OCI-LY1 (cell line): ENCODE results near the gene HDAC10.

Source experiments
- H2AFZ ChIP-seq: fragments of 200-600 bp; sonication (generic), shearing (Covaris generic); 2 replicates; pipeline ENCODE4 v1.6.0; 2014; ENCODE audit warnings: antibody characterized with exemption, mild to moderate bottlenecking, low read length
- H3F3A ChIP-seq: fragments of 200-600 bp; sonication (generic), shearing (Covaris generic); 2 replicates; pipeline ENCODE4 v1.6.0; 2014; ENCODE audit warnings: mild to moderate bottlenecking, antibody characterized with exemption, low read length, moderate library complexity; ENCODE audit not compliant: insufficient read depth
- H3K27ac ChIP-seq: fragments of 200-600 bp; sonication (generic); 2 replicates; pipeline ENCODE4 v1.5.1; 2014; ENCODE audit warnings: low read length, mixed run types, mild to moderate bottlenecking, low read depth; ENCODE audit not compliant: poor library complexity, severe bottlenecking
- H3K27me3 ChIP-seq: fragments of 200-600 bp; sonication (generic); 2 replicates; pipeline ENCODE4 v1.6.0; 2014; ENCODE audit warnings: antibody characterized with exemption, mild to moderate bottlenecking, low read length, moderate library complexity; ENCODE audit not compliant: insufficient read depth
- H3K36me3 ChIP-seq: fragments of 200-600 bp; sonication (generic); 2 replicates; pipeline ENCODE4 v1.6.1; 2014; ENCODE audit warnings: mild to moderate bottlenecking, antibody characterized with exemption, low read length, moderate library complexity, mixed read lengths; ENCODE audit not compliant: insufficient read depth
- H3K4me1 ChIP-seq: fragments of 200-600 bp; sonication (generic); 2 replicates; pipeline ENCODE4 v1.5.1; 2014; ENCODE audit warnings: mild to moderate bottlenecking, low read length, moderate library complexity; ENCODE audit not compliant: insufficient read depth, severe bottlenecking
- H3K4me2 ChIP-seq: fragments of 200-600 bp; sonication (generic), shearing (Covaris generic); 2 replicates; pipeline ENCODE4 v1.6.1; 2014; ENCODE audit warnings: low read length
- H3K4me3 ChIP-seq: fragments of 200-600 bp; sonication (generic); 2 replicates; pipeline ENCODE4 v1.5.1; 2014; ENCODE audit warnings: low read length, low read depth, mild to moderate bottlenecking, mixed read lengths; ENCODE audit not compliant: poor library complexity, severe bottlenecking
- H3K79me2 ChIP-seq: fragments of 200-600 bp; shearing (Covaris generic); 2 replicates; pipeline ENCODE4 v1.6.1; 2016; ENCODE audit warnings: mixed run types, low read length, mixed read lengths; ENCODE audit not compliant: insufficient read depth
- H3K9ac ChIP-seq: fragments of 200-600 bp; sonication (generic), shearing (Covaris generic); 2 replicates; pipeline ENCODE4 v1.6.1; 2014; ENCODE audit warnings: mild to moderate bottlenecking, low read length, mixed read lengths
- H3K9me2 ChIP-seq: fragments of 200-600 bp; sonication (generic), shearing (Covaris generic); 2 replicates; pipeline ENCODE4 v1.6.1; 2014; ENCODE audit warnings: low read depth, mild to moderate bottlenecking, low read length, mixed read lengths
- H3K9me3 ChIP-seq: fragments of 200-600 bp; shearing (Covaris generic); 2 replicates; pipeline ENCODE4 v1.6.1; 2014; ENCODE audit warnings: low read length, mixed read lengths
- H4K20me1 ChIP-seq: fragments of 200-600 bp; sonication (generic), shearing (Covaris generic); 2 replicates; pipeline ENCODE4 v1.6.0; 2016; ENCODE audit warnings: mild to moderate bottlenecking, low read length; ENCODE audit not compliant: insufficient read depth
- CTCF ChIP-seq: fragments of 200-600 bp; sonication (generic), shearing (Covaris generic); IDR thresholded peaks from 2 replicates; pipeline ENCODE4 v1.5.1; 2017; ENCODE audit warnings: mild to moderate bottlenecking, antibody characterized with exemption, low read length, moderate library complexity, mixed read lengths
- EZH2 ChIP-seq: fragments of 200-600 bp; sonication (generic), shearing (Covaris generic); IDR thresholded peaks from 2 replicates; pipeline ENCODE4 v1.8.0; 2017; ENCODE audit warnings: borderline replicate concordance, mixed run types, mild to moderate bottlenecking, antibody characterized with exemption, low read length, moderate library complexity, mixed read lengths

HDAC10 gene

DNA sequence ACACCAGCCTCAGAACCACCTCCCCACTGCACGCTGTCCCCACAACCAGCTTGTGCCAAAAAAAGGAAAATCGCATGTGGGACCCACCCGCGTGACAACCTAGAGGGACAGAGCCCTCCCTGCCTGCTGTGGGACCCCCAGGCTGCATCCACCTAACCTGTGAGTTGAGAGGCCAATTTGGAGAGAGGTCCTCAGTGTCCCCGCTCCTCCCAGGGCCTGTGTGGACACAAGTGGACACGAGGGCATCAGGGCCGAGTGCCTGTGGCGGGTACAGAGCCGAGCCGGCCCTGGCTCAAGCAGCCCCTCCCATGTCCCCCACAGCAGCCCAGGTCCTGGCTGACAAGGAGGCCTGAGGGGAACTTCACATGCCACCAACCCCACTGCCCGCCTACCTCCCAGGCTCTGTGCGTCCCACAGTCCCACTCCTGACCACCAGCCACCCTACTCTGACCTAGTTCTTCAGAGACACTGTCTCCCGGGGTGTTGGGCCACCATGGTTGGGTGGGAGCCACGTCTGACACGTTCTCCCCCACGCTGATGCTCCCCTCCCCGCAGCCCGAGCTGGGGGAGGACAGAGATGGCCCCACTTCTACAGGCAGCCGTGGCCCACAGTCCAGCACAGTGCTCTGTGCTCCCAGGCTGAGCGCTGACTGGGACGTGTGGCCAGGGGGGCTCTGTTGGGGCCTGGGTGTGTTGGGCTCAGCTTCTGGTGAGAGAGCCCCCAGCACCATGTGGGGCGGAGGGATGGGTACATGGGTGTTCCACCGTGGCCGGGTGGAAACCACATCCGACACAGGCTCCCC, 31.1 kb downstream of the HDAC10 start:
- H3K9ac ChIP-seq = no peak overlapping the region

DNA sequence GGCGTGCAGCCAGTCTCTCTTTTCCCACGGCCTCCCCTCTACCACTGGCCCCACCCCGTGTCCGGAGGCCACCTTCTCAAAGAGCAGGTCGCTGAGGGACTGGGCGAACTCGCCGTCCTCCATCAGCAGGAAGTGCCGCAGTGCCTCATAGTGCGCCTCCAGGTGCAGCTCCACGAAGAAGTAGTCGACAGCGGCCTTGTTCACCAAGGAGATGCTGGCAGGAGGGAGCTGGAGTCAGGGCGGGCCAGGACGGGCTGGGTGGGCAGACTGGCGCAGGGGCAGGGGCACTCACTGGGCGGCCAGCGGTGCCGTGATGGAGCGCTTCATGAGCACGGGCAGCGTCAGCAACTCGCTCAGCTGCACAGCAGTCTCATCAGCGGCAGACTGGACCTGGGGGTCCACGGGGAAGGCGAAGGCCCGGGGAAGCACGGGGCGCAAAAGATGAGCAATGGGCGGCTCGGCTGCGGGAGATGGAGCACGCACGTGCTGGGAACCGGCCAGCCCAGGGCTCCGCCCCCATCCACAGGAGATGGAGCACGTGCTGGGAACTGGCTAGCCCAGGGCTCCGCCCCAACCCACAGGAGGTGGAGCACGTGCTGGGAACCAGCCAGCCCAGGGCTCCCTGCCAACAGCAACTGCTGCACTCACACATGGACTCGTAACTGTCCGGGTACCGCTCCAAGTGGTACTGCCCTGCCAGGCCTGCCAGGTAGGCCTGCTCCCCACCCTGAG, 31.9 kb downstream of the HDAC10 start:
- Histone ChIP-seq H3K9ac (no peak overlapping the region), H3K9me2 (no peaks in the 10 kb centered on the region), H3K27ac (no peak overlapping the region), H3K4me3 (no peak overlapping the region), H3K79me2 (no peaks in the 10 kb centered on the region), H3K9me3 (no peaks in the 10 kb centered on the region), H3K4me1 (no peaks in the 10 kb centered on the region), H3F3A (no peaks in the 10 kb centered on the region), H2AFZ (no peak overlapping the region), H3K4me2 (no peak overlapping the region), H4K20me1 (no peaks in the 10 kb centered on the region), H3K27me3 (no peaks in the 10 kb centered on the region), H3K36me3 (peaks cover 95% of the 10 kb centered on the region)
- TF ChIP-seq EZH2 (no peak), CTCF (no peak)

More for the DNA sequence above, 31.1 kb downstream of the HDAC10 start:
- Histone ChIP-seq H3K27me3 (no peaks in the 10 kb centered on the region), H3K27ac (no peak overlapping the region), H3K79me2 (no peaks in the 10 kb centered on the region), H3K36me3 (peaks cover 93% of the 10 kb centered on the region), H2AFZ (no peak overlapping the region), H3K4me1 (no peaks in the 10 kb centered on the region), H3K4me3 (no peak overlapping the region), H3K4me2 (no peak overlapping the region), H3F3A (no peaks in the 10 kb centered on the region), H3K9me3 (no peaks in the 10 kb centered on the region), H4K20me1 (no peaks in the 10 kb centered on the region), H3K9me2 (no peaks in the 10 kb centered on the region)
- TF ChIP-seq EZH2 = no peak
- no peak for TF ChIP-seq CTCF

DNA sequence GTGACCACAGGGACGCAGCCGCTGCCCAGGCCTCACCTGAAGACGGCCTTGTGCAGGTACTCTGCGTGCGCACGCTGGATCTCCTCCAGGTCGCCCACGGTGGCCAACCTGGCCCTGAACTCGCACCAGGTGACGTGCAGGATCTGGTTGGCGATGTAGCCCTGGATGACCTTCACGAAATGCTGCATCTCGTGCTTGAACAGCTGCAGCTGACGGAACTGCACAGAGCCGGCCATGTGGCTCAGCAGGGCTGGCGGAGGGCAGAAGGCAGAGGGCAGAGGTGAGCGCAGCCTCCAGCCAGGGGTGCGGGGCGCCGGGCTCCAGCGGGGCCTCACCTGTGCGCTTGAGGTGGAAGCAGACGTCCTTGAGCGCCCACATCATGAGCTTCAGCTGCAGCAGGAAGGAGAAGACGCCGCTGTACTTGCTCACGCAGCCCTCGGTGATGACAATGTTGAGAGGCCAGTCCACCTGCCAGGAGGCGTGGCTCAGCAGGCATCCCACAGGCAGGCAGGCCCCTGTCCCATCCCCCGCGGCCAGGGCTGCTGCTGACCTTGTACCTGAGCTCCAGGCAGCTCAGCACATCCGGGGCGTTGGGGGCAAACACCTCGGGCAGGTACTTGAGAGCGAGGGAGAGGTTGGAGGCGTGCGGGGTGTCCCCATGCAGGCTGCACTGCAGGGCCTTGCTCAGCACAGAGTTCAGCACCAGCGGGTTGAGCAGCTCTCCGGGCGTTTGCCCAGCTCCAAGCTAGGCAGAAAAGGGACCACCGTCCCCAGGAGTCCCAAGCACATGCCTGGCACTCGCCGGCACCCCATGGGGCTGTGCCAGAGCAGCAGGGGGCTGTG, 32.7 kb downstream of the HDAC10 start:
- Histone ChIP-seq H3K9ac (no peak overlapping the region), H3K4me3 (no peak overlapping the region), H3K27me3 (no peaks in the 10 kb centered on the region), H3K9me3 (no peaks in the 10 kb centered on the region), H3K4me1 (no peaks in the 10 kb centered on the region), H3K79me2 (no peaks in the 10 kb centered on the region), H3F3A (no peaks in the 10 kb centered on the region), H4K20me1 (no peaks in the 10 kb centered on the region), H3K27ac (peak overlapping the region; percentile 47), H3K9me2 (no peaks in the 10 kb centered on the region), H2AFZ (no peak overlapping the region), H3K4me2 (no peak overlapping the region), H3K36me3 (peaks cover 97% of the 10 kb centered on the region)
- TF ChIP-seq EZH2 (no peak), CTCF (no peak)
